GM10248 (cell line): ENCODE data around the gene ADCY5.

ENCODE experiments used
- CTCF ChIA-PET: fragments of 300-600 bp; sonication (Branson Sonifier 250); formaldehyde crosslinking; extraction: SDS; loops from one replicate; lab custom pipeline; 2021; ENCODE audit warnings: antibody characterized with exemption; lab: Yijun Ruan, JAX
- POLR2A ChIA-PET: fragments of 350-650 bp; sonication (Branson Sonifier 250); formaldehyde crosslinking; extraction: SDS; loops from one replicate; lab custom pipeline; 2020; ENCODE audit warnings: antibody characterized with exemption; lab: Yijun Ruan, JAX
- DNase-seq: peaks from one replicate; pipeline ENCODE4 v3.0.0; 2012; ENCODE audit errors: extremely low spot score
- TF ChIP-seq, protein P1 (sequence below): IDR thresholded peaks from 2 replicates; pipeline ENCODE4 v1.5.1; 2012; ENCODE audit warnings: mild to moderate bottlenecking, low read depth; ENCODE audit errors: extremely low read depth, missing control alignments, control extremely low read depth

Gene ADCY5

DNA sequence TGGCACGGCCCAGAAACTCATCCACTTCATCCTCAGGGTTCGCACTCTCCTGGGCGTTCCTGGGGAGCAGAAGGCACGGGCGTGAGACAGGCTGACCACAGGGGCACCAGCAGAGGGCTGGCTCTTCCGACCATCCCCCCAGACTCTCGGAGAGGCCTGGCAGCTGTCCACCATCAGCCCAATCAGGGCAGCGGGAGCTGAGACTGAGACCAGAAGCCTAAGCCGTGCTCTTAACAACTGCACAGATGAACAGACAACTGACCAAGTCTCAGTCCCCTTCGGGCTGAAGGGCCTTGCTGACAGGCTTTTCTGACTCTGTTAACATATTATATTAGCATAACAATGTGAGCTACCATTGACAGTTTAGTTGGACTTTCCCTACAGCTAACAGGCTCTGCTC lies 129.1 kb downstream of the ADCY5 start:
- TF ChIP-seq, protein P1, sequence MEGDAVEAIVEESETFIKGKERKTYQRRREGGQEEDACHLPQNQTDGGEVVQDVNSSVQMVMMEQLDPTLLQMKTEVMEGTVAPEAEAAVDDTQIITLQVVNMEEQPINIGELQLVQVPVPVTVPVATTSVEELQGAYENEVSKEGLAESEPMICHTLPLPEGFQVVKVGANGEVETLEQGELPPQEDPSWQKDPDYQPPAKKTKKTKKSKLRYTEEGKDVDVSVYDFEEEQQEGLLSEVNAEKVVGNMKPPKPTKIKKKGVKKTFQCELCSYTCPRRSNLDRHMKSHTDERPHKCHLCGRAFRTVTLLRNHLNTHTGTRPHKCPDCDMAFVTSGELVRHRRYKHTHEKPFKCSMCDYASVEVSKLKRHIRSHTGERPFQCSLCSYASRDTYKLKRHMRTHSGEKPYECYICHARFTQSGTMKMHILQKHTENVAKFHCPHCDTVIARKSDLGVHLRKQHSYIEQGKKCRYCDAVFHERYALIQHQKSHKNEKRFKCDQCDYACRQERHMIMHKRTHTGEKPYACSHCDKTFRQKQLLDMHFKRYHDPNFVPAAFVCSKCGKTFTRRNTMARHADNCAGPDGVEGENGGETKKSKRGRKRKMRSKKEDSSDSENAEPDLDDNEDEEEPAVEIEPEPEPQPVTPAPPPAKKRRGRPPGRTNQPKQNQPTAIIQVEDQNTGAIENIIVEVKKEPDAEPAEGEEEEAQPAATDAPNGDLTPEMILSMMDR: no peak
- POLR2A ChIA-PET: no interaction called here
- no peak for DNase-seq
- CTCF ChIA-PET: interaction anchor here (0.8 to 2.2 kb wide), 5 partner anchors 8 to 171 kb away, joined by 3 to 6 read pairs (median 4); no protein-coding TSS in a partner anchor

DNA sequence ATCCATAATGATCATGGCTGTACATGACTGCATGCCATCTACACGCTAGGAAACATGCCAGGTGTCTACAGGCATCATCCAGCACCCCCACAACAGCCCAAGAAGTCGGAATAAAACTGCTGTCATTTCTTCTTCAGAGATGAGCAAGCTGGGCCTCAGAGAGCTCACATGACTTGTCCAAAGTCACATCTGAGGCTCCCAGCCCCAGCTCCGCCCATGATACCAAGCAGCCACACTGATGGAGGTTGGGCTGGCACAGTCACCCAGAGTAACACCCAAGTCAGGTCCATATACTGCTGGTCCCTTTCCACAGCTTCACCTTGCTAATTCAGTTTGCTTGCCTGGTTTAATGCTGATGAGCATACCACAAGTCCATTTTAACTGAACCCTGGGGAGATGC lies 130.5 kb downstream of the ADCY5 start:
- CTCF ChIA-PET: interaction anchor here (1.1 to 1.3 kb wide), 2 partner anchors 11 to 20 kb away, joined by 4 read pairs; no protein-coding TSS in a partner anchor
- POLR2A ChIA-PET: no interaction called here
- DNase-seq: no peak
- TF ChIP-seq, protein P1: no peak

DNA sequence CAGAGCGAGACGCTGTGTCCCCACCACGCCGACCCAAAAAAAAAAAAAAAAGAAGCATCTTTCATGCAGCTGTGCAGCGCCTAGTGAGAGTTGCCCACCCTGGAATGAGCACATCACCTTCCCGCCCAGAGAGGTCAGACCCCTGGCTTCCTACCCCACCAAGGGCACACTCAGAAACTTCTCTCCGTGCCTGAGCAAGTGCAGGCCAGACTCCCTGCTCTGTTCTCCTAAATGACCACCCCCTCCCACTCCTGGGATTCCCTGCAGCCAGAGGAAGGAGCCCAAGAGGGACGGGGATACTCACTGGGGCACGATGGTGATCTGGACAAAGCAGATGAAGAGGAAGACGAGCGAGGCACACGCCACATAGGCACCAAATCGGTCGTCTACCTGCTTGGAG lies 131.2 kb downstream of the ADCY5 start:
- ChIA-PET CTCF (interaction anchor here (1.1 kb wide), 1 partner anchor 12 kb away, joined by 4 read pairs; no protein-coding TSS in a partner anchor), POLR2A (no interaction called here)
- DNase-seq: no peak
- TF ChIP-seq, protein P1: no peak

DNA sequence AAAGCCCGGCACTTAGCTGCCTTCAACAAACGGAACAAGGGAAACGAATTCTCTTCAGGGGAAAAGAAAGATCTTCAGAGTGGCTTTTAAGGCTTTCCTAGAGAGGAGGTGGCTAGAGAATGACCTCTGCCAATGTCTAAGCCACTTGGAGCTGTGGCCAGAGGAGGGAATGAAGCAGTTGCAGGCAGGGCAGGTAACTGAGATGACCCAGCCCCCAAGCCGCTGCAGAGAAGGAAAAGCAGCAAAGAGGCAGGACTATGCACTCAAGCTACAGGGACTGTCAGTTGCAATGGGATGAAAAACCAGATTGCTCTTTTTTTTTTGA lies 133.7 kb downstream of the ADCY5 start:
- DNase-seq: no peak
- ChIA-PET POLR2A (no interaction called here), CTCF (interaction anchor here (1.2 to 2.3 kb wide), 3 partner anchors 11 to 175 kb away, joined by 3 to 10 read pairs (median 3); no protein-coding TSS in a partner anchor)
- TF ChIP-seq, protein P1: no peak

DNA sequence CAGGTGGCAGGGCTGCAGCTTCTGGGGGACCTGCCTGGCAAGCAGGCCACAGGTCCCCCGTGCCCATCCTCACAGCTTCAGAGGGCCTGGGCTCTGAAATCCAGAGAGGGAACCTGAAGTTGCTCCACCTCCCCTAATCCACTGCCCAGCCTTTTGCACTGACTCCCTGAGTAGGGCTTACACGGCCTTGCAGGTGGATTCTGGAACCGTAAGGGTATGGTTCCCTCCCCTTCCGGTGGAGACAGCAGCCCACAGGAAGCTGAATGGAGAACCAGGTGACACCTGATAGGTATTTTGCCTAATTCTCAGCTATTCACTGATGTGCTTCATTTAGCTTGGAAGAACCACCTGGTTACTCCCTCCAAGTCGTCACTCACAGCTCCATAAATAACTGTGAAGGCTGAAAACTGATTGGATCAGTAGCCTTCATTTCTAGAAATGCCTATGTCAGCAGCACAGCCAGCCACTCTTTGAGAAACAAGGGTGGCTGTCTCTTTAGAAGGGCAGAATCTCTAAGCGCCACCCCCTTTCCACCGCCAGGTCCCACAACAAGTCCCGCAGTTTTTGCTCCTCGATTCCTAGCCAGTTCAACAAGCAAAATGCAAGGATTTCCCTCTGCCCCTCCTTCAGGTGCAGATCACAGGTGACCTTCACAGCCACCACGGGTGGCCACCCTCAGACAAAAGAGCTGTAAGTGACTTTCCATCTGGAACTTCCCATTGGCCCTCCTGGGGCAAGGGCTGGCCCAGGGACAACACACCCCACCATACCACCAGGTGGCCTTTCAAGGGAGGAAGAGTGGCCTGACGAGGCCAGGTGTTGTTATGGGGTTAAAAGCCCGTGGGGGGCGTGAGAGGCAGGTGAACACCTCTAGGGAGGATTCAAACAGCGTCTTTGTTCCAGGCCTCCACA lies 134.3 kb downstream of the ADCY5 start:
- TF ChIP-seq, protein P1: no peak
- POLR2A ChIA-PET: no interaction called here
- CTCF ChIA-PET: interaction anchor here (0.8 to 2.3 kb wide), 5 partner anchors 12 to 181 kb away, joined by 3 to 10 read pairs (median 3); no protein-coding TSS in a partner anchor
- DNase-seq: no peak

DNA sequence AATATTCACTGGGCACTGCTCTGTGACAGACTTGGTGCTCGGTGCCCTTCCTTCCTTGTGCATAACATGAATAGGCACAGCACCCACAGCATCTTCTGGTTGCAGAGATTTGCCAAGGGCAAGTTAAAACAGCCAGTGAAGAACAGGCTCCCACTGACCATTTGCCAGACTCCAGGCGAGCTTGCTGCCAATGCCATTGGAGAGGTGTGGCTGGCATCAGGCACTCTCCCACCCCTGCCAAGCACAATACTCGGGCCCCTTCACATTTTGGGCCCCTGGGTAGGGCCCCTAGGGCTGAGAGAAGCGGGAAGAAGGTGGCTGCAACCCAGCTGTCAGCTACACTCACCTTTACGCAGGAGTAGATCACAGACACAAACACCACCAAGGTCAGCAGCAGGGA lies 135.0 kb downstream of the ADCY5 start:
- CTCF ChIA-PET: interaction anchor here (1.3 to 2.3 kb wide), 3 partner anchors 9 to 175 kb away, joined by 3 to 10 read pairs (median 4); no protein-coding TSS in a partner anchor
- POLR2A ChIA-PET: no interaction called here
- no peak for DNase-seq
- TF ChIP-seq, protein P1: no peak
